ENCODE measurements around the gene PJVK. TPM values are rescaled to one million over a fixed set of nuclear protein-coding genes. Genes with fewer than 3 reads are reported as not detected.

PJVK gene
- total and polyA plus RNA-seq, 8 donors: 0.88 to 7.1 (median 1.7) TPM

DNA sequence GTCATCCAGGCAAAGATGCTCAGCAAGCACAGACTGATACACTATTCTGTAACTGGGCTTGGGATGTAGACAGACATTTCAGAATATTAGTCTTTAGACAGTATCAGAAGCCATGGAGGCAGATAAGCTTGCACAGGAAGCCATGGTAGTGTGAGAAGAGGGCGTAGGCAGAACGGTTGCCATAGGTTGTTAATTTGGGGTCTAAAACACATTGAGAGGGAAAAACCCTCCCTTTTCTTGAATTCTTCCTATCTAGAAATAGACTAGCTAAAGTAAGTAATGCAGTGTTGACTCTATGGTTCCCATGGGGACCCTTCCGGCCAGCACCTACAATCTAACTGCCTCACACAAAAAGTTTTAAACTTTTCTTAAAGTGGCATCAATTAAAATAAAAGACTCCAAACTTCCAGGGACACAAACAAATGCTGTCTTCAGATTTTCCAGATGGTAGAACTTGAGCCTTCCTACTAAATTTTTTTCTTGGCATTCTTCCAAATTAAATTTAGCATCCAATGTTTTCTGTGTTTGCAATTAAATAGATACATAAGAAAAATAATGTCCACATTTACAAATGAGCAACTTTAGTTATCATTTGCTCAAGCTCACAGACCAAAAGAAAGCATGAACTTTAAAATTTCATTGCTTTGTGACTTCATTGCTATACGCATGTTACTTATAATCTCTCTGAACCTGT lies 2.1 kb upstream of the PJVK start:
- intact Hi-C loops (cut with DNase I): no loop called here
- no peak for ATAC-seq
- Histone ChIP-seq H3K27me3 (no peaks in the 10 kb centered on the region), H3K4me1 (peaks cover 10 to 22% (median 14%) of the 10 kb centered on the region in 3 donors), H3K27ac (peak overlapping the region in 3 of 4 donors; percentile 92 to 99 (median 96)), H3K4me3 (peak overlapping the region in 3 of 4 donors; percentile 83 to 98 (median 88)), H3K9me3 (no peaks in the 10 kb centered on the region), H3K36me3 (peaks cover 0 to 15% (median 6%) of the 10 kb centered on the region in 3 donors)
- WGBS, 2 donors: 67 to 82% methylated on average over 4 of the region's 4 CpGs
- DNase-seq: no peak
- no peak for FAIRE-seq
- TF ChIP-seq, protein P1, sequence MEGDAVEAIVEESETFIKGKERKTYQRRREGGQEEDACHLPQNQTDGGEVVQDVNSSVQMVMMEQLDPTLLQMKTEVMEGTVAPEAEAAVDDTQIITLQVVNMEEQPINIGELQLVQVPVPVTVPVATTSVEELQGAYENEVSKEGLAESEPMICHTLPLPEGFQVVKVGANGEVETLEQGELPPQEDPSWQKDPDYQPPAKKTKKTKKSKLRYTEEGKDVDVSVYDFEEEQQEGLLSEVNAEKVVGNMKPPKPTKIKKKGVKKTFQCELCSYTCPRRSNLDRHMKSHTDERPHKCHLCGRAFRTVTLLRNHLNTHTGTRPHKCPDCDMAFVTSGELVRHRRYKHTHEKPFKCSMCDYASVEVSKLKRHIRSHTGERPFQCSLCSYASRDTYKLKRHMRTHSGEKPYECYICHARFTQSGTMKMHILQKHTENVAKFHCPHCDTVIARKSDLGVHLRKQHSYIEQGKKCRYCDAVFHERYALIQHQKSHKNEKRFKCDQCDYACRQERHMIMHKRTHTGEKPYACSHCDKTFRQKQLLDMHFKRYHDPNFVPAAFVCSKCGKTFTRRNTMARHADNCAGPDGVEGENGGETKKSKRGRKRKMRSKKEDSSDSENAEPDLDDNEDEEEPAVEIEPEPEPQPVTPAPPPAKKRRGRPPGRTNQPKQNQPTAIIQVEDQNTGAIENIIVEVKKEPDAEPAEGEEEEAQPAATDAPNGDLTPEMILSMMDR (IDR thresholded peaks at IDR 0.05): no peak

DNA sequence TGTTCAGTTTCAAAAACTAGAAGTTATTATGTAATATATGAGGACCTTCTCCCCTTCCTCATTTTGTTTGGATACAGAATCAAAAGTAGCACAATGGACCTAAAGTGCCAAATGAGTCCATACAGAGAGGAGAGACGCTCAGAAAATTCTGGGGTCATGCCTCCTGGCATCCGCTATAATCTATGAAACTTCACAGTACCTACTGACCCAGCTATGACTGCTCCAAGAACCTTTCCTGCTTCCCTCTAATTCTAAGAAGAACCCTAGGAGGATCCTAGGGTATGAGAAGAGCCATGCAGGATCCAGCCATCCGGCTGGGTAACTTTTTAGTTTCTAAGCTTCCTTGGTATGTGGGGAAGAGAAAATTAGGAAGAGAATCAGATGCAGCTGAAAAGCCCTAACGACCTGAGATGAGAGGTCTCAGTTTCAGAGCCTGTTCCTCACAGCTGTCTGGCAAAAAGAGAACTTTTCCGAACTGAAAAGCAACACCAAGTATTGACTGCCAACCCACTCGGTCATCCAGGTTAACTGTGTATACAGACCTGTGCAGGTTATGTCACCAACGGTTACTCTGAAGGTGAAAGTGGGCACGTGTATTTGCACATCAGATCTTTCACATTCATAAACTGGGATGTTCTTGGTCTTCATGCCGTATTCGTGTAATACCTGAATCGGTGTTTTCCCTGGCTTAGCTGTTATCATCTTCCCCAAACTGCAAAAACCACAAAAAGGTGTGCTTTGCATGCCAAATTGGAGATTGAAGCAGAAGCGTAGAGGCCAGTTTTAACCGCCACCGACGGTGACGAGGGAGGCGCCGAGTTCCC lies 1.3 kb upstream of the PJVK start:
- Histone ChIP-seq H3K4me1 (peaks cover 10 to 22% (median 14%) of the 10 kb centered on the region in 3 donors), H3K4me3 (peak overlapping the region; percentile 47 to 98 (median 86)), H3K9me3 (no peaks in the 10 kb centered on the region), H3K36me3 (peaks cover 0 to 14% (median 6%) of the 10 kb centered on the region in 3 donors), H3K27me3 (no peaks in the 10 kb centered on the region), H3K27ac (peak overlapping the region; percentile 92 to 99 (median 95))
- no peak for FAIRE-seq
- DNase-seq: peak in 3 of 6 donors; percentile 34 to 45 (median 38)
- TF ChIP-seq, protein P1 (IDR thresholded peaks at IDR 0.05): no peak
- intact Hi-C loops (cut with DNase I): no loop called here
- ATAC-seq: peak; percentile 6 to 15 (median 8)
- WGBS, 2 donors: 3 to 4% methylated on average over 18 of the region's 18 CpGs

DNA sequence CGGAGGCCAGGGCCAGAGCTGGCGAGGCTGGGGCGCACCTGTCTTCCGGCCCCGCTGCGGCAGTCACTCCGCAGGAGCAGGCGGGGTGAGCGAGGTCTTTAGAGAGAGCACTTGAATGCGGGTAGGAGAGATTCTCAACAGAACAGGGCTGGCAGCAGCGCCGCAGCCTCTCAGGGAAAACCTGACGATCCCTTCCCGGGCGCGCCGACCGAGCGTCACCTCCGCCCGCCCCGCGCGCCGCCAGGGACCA lies 729 bp upstream of the PJVK start:
- no peak for FAIRE-seq
- DNase-seq: peak in 1 of 6 donors; percentile 79
- TF ChIP-seq, protein P1 (IDR thresholded peaks at IDR 0.05): no peak

DNA sequence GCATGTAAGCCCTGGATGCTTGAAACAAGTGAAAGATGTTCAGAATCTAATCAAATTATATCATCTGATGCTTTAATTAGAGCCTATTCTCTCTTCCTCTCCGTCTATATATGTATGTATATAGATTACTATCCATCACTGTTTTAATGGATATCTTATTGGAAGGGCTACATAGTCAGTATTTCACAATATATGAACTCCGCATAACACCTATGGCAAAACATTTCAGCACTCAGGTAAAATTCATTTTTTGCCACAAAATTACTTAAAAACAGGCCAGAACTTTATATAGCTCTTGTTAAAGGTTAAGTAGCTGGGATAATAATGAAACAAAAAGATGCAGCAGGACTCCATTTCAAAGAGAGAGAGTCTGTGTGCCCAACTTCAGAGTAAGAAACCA lies 1.2 kb downstream of the PJVK start:
- Histone ChIP-seq H3K9me3 (no peaks in the 10 kb centered on the region), H3K4me1 (peaks cover 10 to 22% (median 14%) of the 10 kb centered on the region in 3 donors), H3K27me3 (no peaks in the 10 kb centered on the region), H3K4me3 (no peak overlapping the region), H3K36me3 (no peaks in the 10 kb centered on the region), H3K27ac (no peak overlapping the region)
- DNase-seq (no peak), ATAC-seq (no peak), FAIRE-seq (no peak)
- WGBS, 2 donors: 96 to 98% methylated on average over 2 of the region's 2 CpGs
- TF ChIP-seq, protein P1 (IDR thresholded peaks at IDR 0.05): no peak
- intact Hi-C loops (cut with DNase I): no loop called here

More for the DNA sequence above, 729 bp upstream of the PJVK start:
- Histone ChIP-seq H3K27me3 (no peaks in the 10 kb centered on the region), H3K27ac (peak overlapping the region; percentile 92 to 99 (median 95)), H3K4me3 (peak overlapping the region; percentile 47 to 98 (median 86)), H3K4me1 (peaks cover 10 to 22% (median 14%) of the 10 kb centered on the region in 3 donors), H3K36me3 (peaks cover 0 to 10% (median 6%) of the 10 kb centered on the region in 3 donors), H3K9me3 (no peaks in the 10 kb centered on the region)
- intact Hi-C loops (cut with DNase I): no loop called here
- WGBS, 2 donors: 1% methylated on average over 15 to 25 of the region's 25 CpGs
- ATAC-seq: no peak

Measured in pancreas (tissue), 10 donors.